RKO (cell line): Measurements from ENCODE around the gene SPG7.
A peak's percentile ranks its signal among the peaks of the same experiment; 100 is the strongest.

Experiments
- DNase-seq: peaks from one replicate; pipeline ENCODE4 v3.0.0-alpha.2; 2016; ENCODE audit warnings: low spot score

Gene SPG7

GRCh38 chr16:89600956-89601355 is 92.8 kb downstream of the SPG7 start:
- no peak for DNase-seq

- no peak for DNase-seq
Observed at GRCh38 chr16:89601906-89602272, 93.7 kb downstream of the SPG7 start.

DNA sequence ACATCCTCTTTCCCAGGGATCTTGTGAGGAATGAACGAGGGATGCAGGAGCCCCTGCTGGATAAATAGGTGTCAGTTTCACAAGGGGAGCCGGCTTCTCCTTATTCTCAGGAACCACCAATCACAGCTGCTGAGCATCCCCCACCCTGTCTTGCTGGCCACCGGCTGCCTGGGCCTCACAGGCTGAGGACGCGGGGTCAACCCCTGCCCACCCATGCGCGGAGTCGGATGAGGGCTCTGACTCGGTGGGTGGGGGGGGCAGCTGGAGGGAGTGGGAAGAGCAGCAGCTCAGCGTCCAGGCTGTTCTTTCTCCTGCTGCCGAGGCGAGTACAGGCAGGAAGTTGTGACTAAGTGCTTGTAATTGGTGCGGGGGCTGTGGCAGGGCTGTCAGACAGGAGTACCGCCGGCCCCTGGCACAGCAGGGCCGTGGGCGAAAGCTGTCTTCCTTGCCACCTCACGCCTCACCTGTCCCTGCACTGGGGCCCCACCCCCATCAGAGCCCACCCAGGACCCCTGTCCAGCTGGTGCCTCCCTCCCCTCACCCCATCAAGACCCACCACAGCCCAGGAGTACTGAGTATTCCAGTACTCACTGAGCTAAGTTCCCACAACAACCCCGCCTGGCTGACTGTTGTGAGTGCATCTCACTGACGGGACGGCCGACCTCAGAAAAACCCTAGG is 94.2 kb downstream of the SPG7 start:
- DNase-seq: peak; percentile 93

- no peak for DNase-seq
Observed at GRCh38 chr16:89602952-89603590, 94.9 kb downstream of the SPG7 start.

DNA sequence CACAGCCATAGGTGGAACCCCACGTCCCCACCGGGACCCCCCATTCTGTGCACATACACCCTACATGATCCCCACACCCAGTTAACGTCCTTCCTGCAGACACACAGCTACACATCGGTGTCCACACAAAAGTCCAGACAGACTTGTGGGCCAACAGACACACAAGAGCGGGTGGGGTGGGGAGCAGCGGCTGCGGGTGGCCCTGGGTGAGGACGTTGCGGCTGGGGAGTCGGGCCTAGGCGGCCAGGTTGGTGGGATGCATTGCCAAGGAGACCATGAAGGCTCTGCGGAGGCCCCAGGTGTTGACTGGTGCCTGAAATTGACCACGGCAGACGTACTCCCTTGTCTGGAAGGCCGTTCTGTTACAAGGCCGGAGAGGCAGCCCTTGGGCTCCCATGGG is 96.6 kb downstream of the SPG7 start:
- no peak for DNase-seq

DNA sequence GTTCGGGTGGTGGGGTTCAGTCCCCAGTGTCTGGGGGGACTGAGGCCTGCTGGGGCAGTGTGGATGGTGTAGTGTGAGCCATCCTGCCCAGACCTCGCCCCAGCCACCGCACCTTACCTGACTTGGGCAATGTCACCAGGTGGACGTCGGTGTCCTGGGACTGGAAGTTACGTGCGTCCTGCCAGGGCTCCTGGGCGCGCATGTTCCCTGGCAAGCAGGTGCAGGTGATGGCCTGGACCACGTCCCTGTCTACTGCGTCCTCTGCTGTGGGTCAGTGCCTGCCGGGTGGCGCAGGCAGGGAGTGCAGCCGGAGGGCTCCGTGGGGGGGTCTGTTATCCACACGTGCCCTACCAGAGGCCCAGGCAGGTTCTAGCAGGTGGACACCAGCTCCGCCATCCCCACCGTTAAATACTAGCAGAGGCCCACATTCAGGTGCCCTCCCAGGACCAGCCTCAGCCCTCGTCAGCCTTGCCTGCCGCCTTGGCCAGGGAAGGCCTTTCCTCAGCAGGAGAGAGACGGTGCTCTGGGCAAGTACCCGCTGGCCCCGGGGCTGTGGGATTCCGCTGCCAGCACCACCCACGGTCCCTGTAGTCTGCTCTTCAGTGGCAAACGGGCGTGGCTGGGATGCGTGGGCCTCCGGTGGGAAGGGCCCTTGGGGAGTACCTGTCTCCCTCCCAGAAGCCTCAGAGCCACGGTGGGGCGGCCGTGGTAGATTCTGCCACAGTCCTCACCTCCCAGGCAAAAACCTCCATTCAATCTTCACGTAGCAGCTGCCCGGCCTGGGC is 97.2 kb downstream of the SPG7 start:
- no peak for DNase-seq

GRCh38 chr16:89606006-89606405 is 97.8 kb downstream of the SPG7 start:
- DNase-seq: no peak
